GM12864 (cell line): ENCODE results near the gene CDK5R1.

Experiments used
- DNase-seq: peaks from one replicate; pipeline ENCODE4 v3.0.0-alpha.2; 2011; ENCODE audit warnings: low read depth
- H3K4me3 ChIP-seq: 2 replicates; pipeline ENCODE4 v1.5.1; 2011; ENCODE audit warnings: mild to moderate bottlenecking, low read depth, low read length, control low read depth
- TF ChIP-seq, protein P1 (sequence below): IDR thresholded peaks from 2 replicates; pipeline ENCODE4 v1.5.1; 2011; ENCODE audit warnings: low read depth, mild to moderate bottlenecking, moderate library complexity, low read length, control low read depth, inconsistent platforms; ENCODE audit errors: missing control alignments

Gene CDK5R1

DNA sequence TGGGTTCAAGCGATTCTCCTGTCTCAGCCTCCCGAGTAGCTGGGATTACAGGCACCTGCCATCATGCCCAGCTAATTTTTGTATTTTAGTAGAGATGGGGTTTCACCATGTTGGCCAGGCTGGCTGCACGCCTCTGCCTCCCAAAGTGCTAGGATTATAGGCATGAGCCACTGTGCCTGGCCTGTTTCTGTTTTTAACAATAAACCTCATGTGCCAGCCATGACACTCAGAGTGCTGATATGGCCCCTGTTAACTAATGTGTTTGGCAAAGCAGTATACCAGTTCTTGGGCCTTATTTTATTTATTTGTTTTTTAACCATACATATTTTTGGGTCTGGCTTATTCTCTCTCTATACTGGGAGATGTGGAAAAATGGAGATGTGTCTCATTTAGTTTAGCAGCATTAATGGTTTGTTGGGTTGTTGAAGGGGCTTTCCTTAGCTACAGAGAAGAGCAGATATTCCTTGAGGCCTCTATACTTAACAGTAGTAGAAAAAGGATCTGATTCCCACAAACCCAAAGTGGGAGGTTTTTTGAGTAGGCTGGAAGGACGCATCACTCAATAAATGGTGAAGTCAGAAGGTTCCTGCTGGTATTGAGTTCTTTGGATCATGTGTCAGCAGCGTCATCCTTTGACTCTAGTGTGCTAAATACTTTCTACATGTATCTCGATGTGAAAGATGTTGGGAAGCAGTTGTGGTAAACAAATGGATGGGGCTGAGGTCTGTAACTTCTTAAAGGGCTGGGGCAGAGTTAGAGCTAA is 16.2 kb upstream of the CDK5R1 start:
- TF ChIP-seq, protein P1, sequence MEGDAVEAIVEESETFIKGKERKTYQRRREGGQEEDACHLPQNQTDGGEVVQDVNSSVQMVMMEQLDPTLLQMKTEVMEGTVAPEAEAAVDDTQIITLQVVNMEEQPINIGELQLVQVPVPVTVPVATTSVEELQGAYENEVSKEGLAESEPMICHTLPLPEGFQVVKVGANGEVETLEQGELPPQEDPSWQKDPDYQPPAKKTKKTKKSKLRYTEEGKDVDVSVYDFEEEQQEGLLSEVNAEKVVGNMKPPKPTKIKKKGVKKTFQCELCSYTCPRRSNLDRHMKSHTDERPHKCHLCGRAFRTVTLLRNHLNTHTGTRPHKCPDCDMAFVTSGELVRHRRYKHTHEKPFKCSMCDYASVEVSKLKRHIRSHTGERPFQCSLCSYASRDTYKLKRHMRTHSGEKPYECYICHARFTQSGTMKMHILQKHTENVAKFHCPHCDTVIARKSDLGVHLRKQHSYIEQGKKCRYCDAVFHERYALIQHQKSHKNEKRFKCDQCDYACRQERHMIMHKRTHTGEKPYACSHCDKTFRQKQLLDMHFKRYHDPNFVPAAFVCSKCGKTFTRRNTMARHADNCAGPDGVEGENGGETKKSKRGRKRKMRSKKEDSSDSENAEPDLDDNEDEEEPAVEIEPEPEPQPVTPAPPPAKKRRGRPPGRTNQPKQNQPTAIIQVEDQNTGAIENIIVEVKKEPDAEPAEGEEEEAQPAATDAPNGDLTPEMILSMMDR, result no peak
- H3K4me3 ChIP-seq, result no peak overlapping the region
- DNase-seq, result no peak

DNA sequence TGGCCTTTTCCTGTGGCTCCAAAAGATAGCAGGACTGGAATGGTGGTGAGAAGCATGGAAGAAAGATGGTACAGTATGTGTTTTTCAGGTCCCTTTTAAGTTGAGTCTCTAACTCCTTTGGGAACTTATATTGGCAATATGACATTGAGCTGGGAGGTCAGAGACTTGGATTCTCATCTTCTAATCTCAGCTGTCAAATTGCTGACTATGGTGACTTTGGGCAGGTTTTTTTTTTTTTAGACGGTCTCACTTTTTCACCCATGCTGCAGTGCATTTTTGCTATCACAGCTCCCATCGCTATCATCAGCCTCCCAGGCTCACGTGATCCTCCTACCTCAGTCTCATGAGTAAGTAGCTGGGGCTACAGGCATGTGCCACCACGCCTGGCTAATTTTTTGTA is 15.1 kb upstream of the CDK5R1 start:
- TF ChIP-seq, protein P1, result no peak
- DNase-seq, result no peak

DNA sequence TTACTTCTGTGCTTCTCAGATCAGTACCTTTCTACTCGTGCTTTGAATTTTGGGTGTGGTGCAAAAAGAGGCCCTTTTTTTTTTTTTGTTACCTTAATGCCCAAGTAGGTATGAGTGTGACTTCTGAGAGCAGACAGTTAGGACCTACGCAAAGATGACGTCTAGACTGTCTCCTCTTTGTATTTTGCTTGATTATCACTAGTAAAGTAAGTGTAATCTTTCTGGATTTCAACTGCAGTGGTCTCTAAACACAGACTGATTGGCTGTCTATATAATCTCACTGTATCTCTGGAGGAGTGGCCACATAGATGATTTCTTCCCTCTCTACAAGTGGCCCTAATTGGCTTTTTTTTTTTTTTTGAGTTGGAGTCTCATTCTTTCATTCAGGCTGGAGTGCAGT is 11.5 kb upstream of the CDK5R1 start:
- TF ChIP-seq, protein P1, result no peak
- no peak overlapping the region for H3K4me3 ChIP-seq
- DNase-seq, result no peak

More for the DNA sequence above, 15.1 kb upstream of the CDK5R1 start:
- H3K4me3 ChIP-seq, result no peak overlapping the region

DNA sequence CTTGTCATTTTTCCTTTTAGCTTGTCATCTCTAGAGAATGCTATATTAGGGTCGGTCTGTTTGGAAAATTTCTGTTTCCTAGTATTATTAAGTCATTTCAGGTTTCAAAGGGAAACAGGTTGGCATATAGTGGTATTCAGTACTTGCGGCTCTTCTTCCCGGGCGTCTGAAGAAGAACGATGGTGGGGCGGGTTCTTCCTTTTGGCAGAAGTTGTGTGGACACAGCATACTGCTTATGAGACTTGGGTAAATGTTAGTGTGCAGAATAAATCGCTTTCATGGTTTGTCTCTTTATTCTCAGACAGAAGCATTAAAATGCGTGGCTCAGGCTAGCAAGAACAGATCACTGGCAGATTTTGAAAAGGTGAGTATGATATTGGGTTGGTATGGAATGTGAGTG is 9.6 kb upstream of the CDK5R1 start:
- no peak for DNase-seq

DNA sequence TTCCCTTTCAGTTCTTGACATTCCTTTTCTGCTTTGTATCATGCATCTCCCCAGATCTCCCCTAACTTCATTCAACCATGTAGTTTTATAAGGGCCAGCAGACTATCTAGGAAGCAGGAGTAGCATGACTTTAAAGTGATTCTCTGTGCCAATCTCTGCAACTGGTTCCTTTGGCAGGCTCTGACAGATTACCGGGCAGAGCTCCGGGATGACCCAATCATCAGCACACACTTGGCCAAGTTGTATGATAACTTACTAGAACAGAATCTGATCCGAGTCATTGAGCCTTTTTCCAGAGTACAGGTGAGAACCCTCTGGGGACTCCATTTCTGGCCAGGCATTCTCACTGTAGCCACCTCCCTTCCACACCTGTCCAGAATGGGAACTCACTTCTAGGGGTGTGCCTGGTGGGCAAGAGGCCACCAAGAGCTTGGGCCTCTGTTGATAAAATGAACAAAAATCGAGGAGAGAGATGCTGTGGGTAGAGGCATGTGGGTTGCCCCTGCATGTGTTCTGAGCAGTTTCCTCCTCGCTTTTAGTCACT is 7.6 kb upstream of the CDK5R1 start:
- TF ChIP-seq, protein P1, result no peak
- H3K4me3 ChIP-seq, result no peak overlapping the region
- no peak for DNase-seq

More for the DNA sequence above, 9.6 kb upstream of the CDK5R1 start:
- H3K4me3 ChIP-seq, result no peak overlapping the region
- TF ChIP-seq, protein P1, result no peak

DNA sequence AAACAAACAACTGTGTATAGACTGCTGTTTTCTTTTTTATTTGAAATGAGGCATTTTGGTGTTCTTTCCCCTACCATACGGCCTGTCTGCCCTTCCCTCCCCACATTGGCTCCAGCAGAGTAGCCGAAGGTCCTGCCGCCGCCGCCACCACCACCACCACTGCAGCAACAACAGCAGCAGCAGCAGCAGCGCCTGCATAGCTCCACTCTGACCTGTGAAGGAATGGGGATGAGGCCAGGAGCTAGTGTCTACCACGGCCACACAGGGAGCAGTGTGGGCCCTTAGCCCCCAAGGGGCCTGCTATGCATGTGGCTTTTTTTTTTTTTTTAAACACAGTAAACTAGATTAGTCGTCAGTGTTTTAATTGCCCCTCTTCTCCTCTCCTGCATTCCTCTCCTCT is 5.6 kb upstream of the CDK5R1 start:
- DNase-seq, result no peak
- TF ChIP-seq, protein P1, result no peak

More for the DNA sequence above, 5.6 kb upstream of the CDK5R1 start:
- no peak overlapping the region for H3K4me3 ChIP-seq
